Karpas-422 (cell line): ENCODE results near the gene CSNK1G2. TPM values are rescaled to one million over a fixed set of nuclear protein-coding genes. Genes with fewer than 3 reads are reported as not detected.

Experiments used
- DNase-seq: peaks from one replicate; pipeline ENCODE4 v3.0.0-alpha.2; 2015
- H2AFZ ChIP-seq: fragments of 200-600 bp; sonication (generic); 2 replicates; pipeline ENCODE4 v1.6.1; 2014; ENCODE audit warnings: antibody characterized with exemption, low read length, mixed read lengths
- H3K27ac ChIP-seq: fragments of 200-600 bp; sonication (generic); 2 replicates; pipeline ENCODE4 v1.5.1; 2014; ENCODE audit warnings: mild to moderate bottlenecking, low read length, moderate library complexity
- H3K27me3 ChIP-seq: fragments of 200-600 bp; sonication (generic); 2 replicates; pipeline ENCODE4 v1.6.1; 2014; ENCODE audit warnings: low read length, mixed read lengths
- H3K36me3 ChIP-seq: fragments of 200-600 bp; sonication (generic); 2 replicates; pipeline ENCODE4 v1.6.1; 2014; ENCODE audit warnings: low read length, mixed read lengths; ENCODE audit not compliant: insufficient read depth
- H3K4me1 ChIP-seq: fragments of 200-600 bp; sonication (generic); 2 replicates; pipeline ENCODE4 v1.6.1; 2014; ENCODE audit warnings: mild to moderate bottlenecking, low read length, mixed read lengths
- H3K4me2 ChIP-seq: fragments of 200-600 bp; sonication (generic); 2 replicates; pipeline ENCODE4 v1.6.1; 2014; ENCODE audit warnings: low read length, low read depth, mild to moderate bottlenecking; ENCODE audit not compliant: poor library complexity, severe bottlenecking
- H3K4me3 ChIP-seq: fragments of 200-600 bp; sonication (generic); 2 replicates; pipeline ENCODE4 v1.5.1; 2014; ENCODE audit warnings: mild to moderate bottlenecking, antibody characterized with exemption, low read length, mixed read lengths
- H3K79me2 ChIP-seq: fragments of 200-600 bp; sonication (generic); 2 replicates; pipeline ENCODE4 v1.6.1; 2014; ENCODE audit warnings: mild to moderate bottlenecking, low read length, mixed read lengths
- H3K9ac ChIP-seq: fragments of 200-600 bp; sonication (generic); 2 replicates; pipeline ENCODE4 v1.6.0; 2014; ENCODE audit warnings: low read length
- H3K9me2 ChIP-seq: fragments of 200-600 bp; sonication (generic), shearing (Covaris generic); replicated peaks from 2 replicates; pipeline ENCODE4 v1.6.0; 2014; ENCODE audit warnings: mild to moderate bottlenecking, low read length, moderate library complexity; ENCODE audit not compliant: insufficient read depth
- H3K9me3 ChIP-seq: fragments of 300-700, 200-600 bp; sonication (generic); 2 replicates; pipeline ENCODE4 v1.6.1; 2014; ENCODE audit warnings: low read length, mixed read lengths
- H4K20me1 ChIP-seq: fragments of 200-600 bp; sonication (generic); 2 replicates; pipeline ENCODE4 v1.6.1; 2014; ENCODE audit warnings: mild to moderate bottlenecking, antibody characterized with exemption, low read length, low read depth; ENCODE audit not compliant: insufficient read depth
- small RNA-seq: library from RNA; depleted of rRNA; stranded (forward); fragments of <200 nt; gene quantifications from one replicate; pipeline ENCODE3, GENCODE V24; 2014
- total RNA-seq: library from RNA; depleted of rRNA; stranded (reverse); fragments of >200 nt; shearing (Covaris generic); gene quantifications from 2 replicates; pipeline ENCODE4 v1.2.3, GENCODE V29; 2014; ENCODE audit warnings: low replicate concordance; rRNA removed

CSNK1G2 gene
- total RNA-seq, 1 experiment from 2014 or later: 57.1 TPM

GRCh38 chr19:2026770-2027169 is 85.8 kb downstream of the CSNK1G2 start:
- no peaks in the 10 kb centered on the region for H3K9me2 ChIP-seq

GRCh38 chr19:2027361-2027760 is 86.4 kb downstream of the CSNK1G2 start:
- Histone ChIP-seq H3K9ac (no peak overlapping the region), H3K9me3 (peaks cover 4% of the 10 kb centered on the region), H3K9me2 (no peaks in the 10 kb centered on the region), H4K20me1 (no peaks in the 10 kb centered on the region), H3K27me3 (no peaks in the 10 kb centered on the region), H2AFZ (no peak overlapping the region), H3K79me2 (no peaks in the 10 kb centered on the region), H3K36me3 (no peaks in the 10 kb centered on the region), H3K27ac (no peak overlapping the region), H3K4me3 (no peak overlapping the region), H3K4me2 (no peak overlapping the region), H3K4me1 (no peaks in the 10 kb centered on the region)
- no peak for DNase-seq

More at GRCh38 chr19:2026770-2027169, 85.8 kb downstream of the CSNK1G2 start:
- Histone ChIP-seq H3K27ac (no peak overlapping the region), H3K79me2 (no peaks in the 10 kb centered on the region), H3K27me3 (no peaks in the 10 kb centered on the region), H4K20me1 (no peaks in the 10 kb centered on the region), H3K4me1 (no peaks in the 10 kb centered on the region), H2AFZ (no peak overlapping the region), H3K9ac (no peak overlapping the region), H3K36me3 (no peaks in the 10 kb centered on the region), H3K4me2 (no peak overlapping the region), H3K4me3 (no peak overlapping the region), H3K9me3 (peaks cover 4% of the 10 kb centered on the region)
- no peak for DNase-seq

Small RNA genes lying within 50 kb of the gene (small RNA-seq; reads per million reads assigned to genes)
- not detected for gene AC007136.1

Other genes with a start within 250 kb of the CSNK1G2 start
- gene ONECUT3, start 187.7 kb upstream of the CSNK1G2 start, total RNA-seq: not detected in 2 replicates
- 1.0 and 6.0 TPM in 2 replicates for gene ATP8B3, start 128.9 kb upstream of the CSNK1G2 start, total RNA-seq
- gene REXO1, start 92.7 kb upstream of the CSNK1G2 start, total RNA-seq: 15.7 and 16.3 TPM in 2 replicates
- gene KLF16, start 77.6 kb upstream of the CSNK1G2 start, total RNA-seq: 12.8 and 13.2 TPM in 2 replicates
- gene ABHD17A, start 55.7 kb upstream of the CSNK1G2 start, total RNA-seq: 52.5 and 110 TPM in 2 replicates
- gene ADAT3, start 35.8 kb upstream of the CSNK1G2 start, total RNA-seq: 1.2 and 5.2 TPM in 2 replicates
- gene SCAMP4, start 35.8 kb upstream of the CSNK1G2 start, total RNA-seq: 18.4 and 23.8 TPM in 2 replicates
- 66.8 and 112 TPM in 2 replicates for gene BTBD2, start 74.5 kb downstream of the CSNK1G2 start, total RNA-seq
- 526 and 862 TPM in 2 replicates for gene MKNK2, start 110.1 kb downstream of the CSNK1G2 start, total RNA-seq
- 153 and 219 TPM in 2 replicates for gene MOB3A, start 155.2 kb downstream of the CSNK1G2 start, total RNA-seq
- 285 and 487 TPM in 2 replicates for gene IZUMO4, start 155.7 kb downstream of the CSNK1G2 start, total RNA-seq
- gene AP3D1, start 210.4 kb downstream of the CSNK1G2 start, total RNA-seq: 82.3 and 101 TPM in 2 replicates
- gene DOT1L, start 222.8 kb downstream of the CSNK1G2 start, total RNA-seq: 10.8 and 13.3 TPM in 2 replicates